ENCODE data around the gene FBXO40. TPM values are rescaled to one million over a fixed set of nuclear protein-coding genes. Genes with fewer than 3 reads are reported as not detected.

Gene FBXO40, protein sequence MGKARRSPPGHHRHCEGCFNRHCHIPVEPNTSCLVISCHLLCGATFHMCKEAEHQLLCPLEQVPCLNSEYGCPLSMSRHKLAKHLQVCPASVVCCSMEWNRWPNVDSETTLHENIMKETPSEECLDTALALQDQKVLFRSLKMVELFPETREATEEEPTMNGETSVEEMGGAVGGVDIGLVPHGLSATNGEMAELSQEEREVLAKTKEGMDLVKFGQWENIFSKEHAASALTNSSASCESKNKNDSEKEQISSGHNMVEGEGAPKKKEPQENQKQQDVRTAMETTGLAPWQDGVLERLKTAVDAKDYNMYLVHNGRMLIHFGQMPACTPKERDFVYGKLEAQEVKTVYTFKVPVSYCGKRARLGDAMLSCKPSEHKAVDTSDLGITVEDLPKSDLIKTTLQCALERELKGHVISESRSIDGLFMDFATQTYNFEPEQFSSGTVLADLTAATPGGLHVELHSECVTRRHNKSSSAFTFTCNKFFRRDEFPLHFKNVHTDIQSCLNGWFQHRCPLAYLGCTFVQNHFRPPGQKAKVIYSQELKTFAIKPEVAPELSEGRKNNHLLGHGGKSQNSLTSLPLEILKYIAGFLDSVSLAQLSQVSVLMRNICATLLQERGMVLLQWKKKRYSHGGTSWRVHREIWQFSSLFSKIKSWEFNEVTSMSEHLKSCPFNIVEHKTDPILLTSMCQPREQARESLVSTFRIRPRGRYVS
- polyA plus RNA-seq (2011; rRNA removed) (not detected in 2 replicates), polyA minus RNA-seq (2011; rRNA and poly(A)+ RNA removed) (not detected in 2 replicates)

DNA sequence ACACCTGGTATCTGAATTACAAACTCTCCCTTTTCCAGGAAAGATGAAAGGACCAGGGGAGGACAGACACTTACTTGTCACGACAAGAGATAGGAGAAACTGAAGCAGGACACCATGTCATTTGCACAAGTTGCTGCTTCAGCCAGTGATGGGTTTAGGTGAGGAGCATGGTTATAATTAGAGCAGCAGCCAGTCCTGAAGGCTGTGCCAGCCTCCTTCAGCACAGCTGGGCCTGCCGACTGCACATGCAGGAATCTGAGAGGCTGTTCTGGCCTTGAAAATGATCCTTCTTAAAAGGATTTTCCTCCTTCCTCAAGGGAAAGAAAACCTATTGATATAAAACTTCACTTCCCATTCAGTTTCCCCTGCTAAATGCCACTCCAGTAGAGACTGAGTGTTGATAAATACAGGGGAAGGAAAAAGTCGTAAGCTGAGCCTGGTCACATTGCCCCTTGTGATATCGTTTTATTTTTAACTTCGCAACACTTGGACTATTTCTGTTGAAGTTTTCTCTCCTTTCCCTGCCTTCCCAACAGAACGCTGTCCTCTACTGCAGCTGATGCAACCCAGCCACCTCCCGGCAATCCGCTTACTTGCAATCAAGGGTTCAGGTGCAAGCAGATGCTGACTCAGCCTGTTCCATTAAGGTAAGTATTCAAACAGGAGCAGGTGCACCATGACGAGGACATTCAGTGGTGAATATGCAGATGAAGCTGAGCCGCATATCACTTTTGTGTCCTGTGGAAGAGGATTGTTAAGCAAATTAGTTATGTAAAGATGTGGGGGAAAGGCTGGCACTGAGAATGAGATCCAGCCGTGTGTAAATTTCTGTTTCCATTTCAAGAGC is at the start of gene FBXO40:
Gene FBXO40 (plus strand): TSS at position 524 of the 847 bp plus-strand sequence. CDS start 27,197 bp downstream, outside the sequence.
- POLR2A ChIA-PET, result no interaction called here
- TF ChIP-seq, protein P1, sequence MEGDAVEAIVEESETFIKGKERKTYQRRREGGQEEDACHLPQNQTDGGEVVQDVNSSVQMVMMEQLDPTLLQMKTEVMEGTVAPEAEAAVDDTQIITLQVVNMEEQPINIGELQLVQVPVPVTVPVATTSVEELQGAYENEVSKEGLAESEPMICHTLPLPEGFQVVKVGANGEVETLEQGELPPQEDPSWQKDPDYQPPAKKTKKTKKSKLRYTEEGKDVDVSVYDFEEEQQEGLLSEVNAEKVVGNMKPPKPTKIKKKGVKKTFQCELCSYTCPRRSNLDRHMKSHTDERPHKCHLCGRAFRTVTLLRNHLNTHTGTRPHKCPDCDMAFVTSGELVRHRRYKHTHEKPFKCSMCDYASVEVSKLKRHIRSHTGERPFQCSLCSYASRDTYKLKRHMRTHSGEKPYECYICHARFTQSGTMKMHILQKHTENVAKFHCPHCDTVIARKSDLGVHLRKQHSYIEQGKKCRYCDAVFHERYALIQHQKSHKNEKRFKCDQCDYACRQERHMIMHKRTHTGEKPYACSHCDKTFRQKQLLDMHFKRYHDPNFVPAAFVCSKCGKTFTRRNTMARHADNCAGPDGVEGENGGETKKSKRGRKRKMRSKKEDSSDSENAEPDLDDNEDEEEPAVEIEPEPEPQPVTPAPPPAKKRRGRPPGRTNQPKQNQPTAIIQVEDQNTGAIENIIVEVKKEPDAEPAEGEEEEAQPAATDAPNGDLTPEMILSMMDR (IDR thresholded peaks at IDR 0.05; ENCODE audit: low read depth, low read length), result no peak
- Histone ChIP-seq H3K27ac (ENCODE audit: low read depth, low read length) (no peak within 1 kb of the TSS), H3K4me3 (ENCODE audit: low read depth, low read length) (no peak within 1 kb of the TSS), H3K9me3 (ENCODE audit: control insufficient read depth, insufficient read depth, low read length) (no peaks in the 10 kb centered on the region), H3K27me3 (ENCODE audit: control insufficient read depth, insufficient read depth, low read length) (peaks cover 5% of the 10 kb centered on the region)
- CTCF ChIA-PET, result interaction anchor here (0.6 kb wide), 1 partner anchor 827 kb away, joined by 4 read pairs; no protein-coding TSS in a partner anchor
- DNase-seq (ENCODE audit: low read depth, low spot score), result no peak

DNA sequence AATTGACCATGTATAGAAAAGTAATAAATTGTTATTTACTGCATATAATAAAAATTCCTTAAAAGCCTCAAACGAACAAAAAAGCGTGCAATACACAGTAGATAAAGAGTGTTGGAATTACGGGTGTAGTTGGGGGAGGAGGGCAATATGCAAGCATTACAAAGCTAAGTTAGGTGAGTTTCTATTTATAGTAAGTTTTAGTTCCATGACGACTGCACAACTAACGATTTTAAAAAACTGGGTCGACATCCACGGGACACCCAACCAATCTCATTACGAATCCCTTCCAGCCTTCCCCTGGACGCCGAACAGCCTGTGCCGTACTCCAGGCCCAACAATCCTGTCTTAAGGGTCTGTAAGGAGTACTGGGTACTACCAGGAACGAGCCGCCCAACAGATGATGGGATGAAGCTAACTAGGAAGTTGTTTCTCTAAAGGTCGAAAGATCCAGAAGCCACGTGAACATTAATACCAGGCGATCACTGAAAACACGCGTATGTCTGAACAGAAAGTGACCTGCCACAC is 48.1 kb upstream of the FBXO40 start:
- CTCF ChIA-PET, result interaction anchor here (0.6 to 3.2 kb wide), 4 partner anchors 451 to 755 kb away, joined by 3 to 41 read pairs (median 20); no protein-coding TSS in a partner anchor

DNA sequence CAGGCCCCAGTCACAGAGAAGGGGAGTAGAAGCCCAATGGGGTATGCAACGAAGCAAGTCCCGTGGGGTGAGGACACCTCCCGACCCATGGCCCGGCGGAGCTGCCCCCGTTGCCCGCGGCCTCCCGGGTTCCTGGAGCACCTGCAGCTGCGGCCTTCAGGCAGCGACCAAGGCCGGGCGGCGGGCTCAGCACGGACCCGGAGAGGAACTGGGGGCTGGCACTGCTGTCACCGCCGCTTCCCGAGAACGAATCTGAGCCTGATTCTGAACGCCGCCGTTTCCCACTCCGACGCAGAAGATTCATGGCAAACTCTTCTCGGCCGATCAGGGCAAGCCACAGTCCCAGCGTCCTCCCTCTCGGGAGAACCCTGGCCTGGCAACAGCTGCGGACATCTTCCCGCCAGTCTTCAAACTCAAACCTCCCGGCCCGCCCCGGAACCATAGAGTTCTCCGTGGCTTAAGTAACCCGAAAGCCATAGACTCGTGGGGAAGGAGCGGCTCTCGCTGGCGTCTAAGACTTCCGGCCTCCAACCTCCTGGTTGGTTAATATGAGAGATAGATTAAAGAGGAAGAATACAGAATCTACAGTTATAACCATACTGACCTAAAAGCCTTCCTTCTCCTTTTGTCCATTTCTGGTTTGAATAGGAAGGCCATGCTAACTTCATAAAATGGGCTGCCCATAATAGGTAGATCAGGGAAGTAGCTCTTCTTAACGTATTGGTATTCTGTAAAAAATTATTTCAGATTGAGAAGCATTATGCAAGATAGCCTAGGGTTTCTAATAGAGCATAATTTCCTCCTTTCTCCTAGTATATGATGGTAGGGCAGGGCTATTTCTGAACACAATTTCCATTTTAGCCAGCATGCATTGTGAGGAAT is 47.4 kb upstream of the FBXO40 start, which contains the start of gene POLQ:
Gene POLQ (minus strand): TSS at position 415 of the 882 bp plus-strand sequence. CDS start 111 bp downstream, at position 304.
- peak; percentile 85 for DNase-seq (ENCODE audit: low read depth, low spot score)
- ChIA-PET CTCF (interaction anchor here (0.5 to 3.2 kb wide), 24 partner anchors 8 to 1943 kb away, joined by 3 to 41 read pairs (median 5); partner anchors contain the start of gene SEMA5B), POLR2A (no interaction called here)
- H3K9me3 ChIP-seq (ENCODE audit: control insufficient read depth, insufficient read depth, low read length), result no peaks in the 10 kb centered on the region; the same call in 1 of the 2 replicates
- TF ChIP-seq, protein P1 (IDR thresholded peaks at IDR 0.05; ENCODE audit: low read depth, low read length), result no peak
- no peaks in the 10 kb centered on the region for H3K27me3 ChIP-seq (ENCODE audit: control insufficient read depth, insufficient read depth, low read length)
- H3K27ac ChIP-seq (ENCODE audit: low read depth, low read length), result no peak within 1 kb of the TSS
- peak within 1 kb of the TSS; percentile 82 for H3K4me3 ChIP-seq (ENCODE audit: low read depth, low read length)

More for the DNA sequence above, 48.1 kb upstream of the FBXO40 start:
- no peak for DNase-seq (ENCODE audit: low read depth, low spot score)
- H3K4me3 ChIP-seq (ENCODE audit: low read depth, low read length), result peak overlapping the region; percentile 82
- TF ChIP-seq, protein P1 (IDR thresholded peaks at IDR 0.05; ENCODE audit: low read depth, low read length), result no peak
- H3K9me3 ChIP-seq (ENCODE audit: control insufficient read depth, insufficient read depth, low read length), result no peaks in the 10 kb centered on the region; the same call in 1 of the 2 replicates
- H3K27ac ChIP-seq (ENCODE audit: low read depth, low read length), result no peak overlapping the region
- H3K27me3 ChIP-seq (ENCODE audit: control insufficient read depth, insufficient read depth, low read length), result no peaks in the 10 kb centered on the region
- POLR2A ChIA-PET, result no interaction called here

DNA sequence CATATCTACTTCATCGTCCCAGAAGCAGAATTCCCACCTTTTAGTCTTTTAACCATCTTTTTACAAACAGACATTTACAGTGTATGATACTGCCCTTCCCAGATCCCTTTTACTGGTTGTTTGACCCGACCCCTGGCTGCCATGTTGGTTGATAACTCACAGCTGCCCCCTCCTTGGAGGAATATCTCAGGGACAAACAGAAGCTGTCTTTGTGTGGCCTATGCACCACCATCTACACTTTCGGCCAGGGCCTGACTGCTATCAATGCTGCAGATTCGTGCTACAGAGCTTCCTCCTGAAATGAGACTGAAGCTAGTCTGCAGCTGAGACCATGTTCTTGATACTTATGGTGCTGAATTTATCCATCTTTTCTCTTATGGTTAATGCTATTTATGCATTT is 40.8 kb upstream of the FBXO40 start:
- no peaks in the 10 kb centered on the region for H3K27me3 ChIP-seq (ENCODE audit: control insufficient read depth, insufficient read depth, low read length)
- POLR2A ChIA-PET, result interaction anchor here (0.6 kb wide), 1 partner anchor 1647 kb away, joined by 5 read pairs; no protein-coding TSS in a partner anchor
- H3K9me3 ChIP-seq (ENCODE audit: control insufficient read depth, insufficient read depth, low read length), result no peaks in the 10 kb centered on the region
- DNase-seq (ENCODE audit: low read depth, low spot score), result no peak
- H3K4me3 ChIP-seq (ENCODE audit: low read depth, low read length), result peak overlapping the region; percentile 20; the same call in 1 of the 2 replicates
- CTCF ChIA-PET, result interaction anchor here (1.0 kb wide), 1 partner anchor 832 kb away, joined by 3 read pairs; the partner anchor contains the start of gene FAM162A
- TF ChIP-seq, protein P1 (IDR thresholded peaks at IDR 0.05; ENCODE audit: low read depth, low read length), result no peak
- H3K27ac ChIP-seq (ENCODE audit: low read depth, low read length), result no peak overlapping the region

Data from AG04450 (cell line).